GM23248 (cell line): ENCODE data around the gene RXYLT1. TPM values are rescaled to one million over a fixed set of nuclear protein-coding genes. Genes with fewer than 3 reads are reported as not detected.

Experiments
- DNase-seq: peaks from one replicate; pipeline ENCODE4 v3.0.0-alpha.2; 2015
- H2AFZ ChIP-seq: fragments of 200-600 bp; sonication (generic); 2 replicates; pipeline ENCODE4 v1.6.1; 2016; ENCODE audit warnings: antibody characterized with exemption
- H3F3A ChIP-seq: fragments of 200-600 bp; sonication (generic); 2 replicates; pipeline ENCODE4 v1.6.1; 2016; ENCODE audit warnings: mild to moderate bottlenecking, antibody characterized with exemption, mixed run types; ENCODE audit not compliant: insufficient read depth
- H3K27ac ChIP-seq: fragments of 200-600 bp; sonication (generic); 2 replicates; pipeline ENCODE4 v1.5.1; 2016; ENCODE audit warnings: mild to moderate bottlenecking
- H3K27me3 ChIP-seq: fragments of 200-600 bp; sonication (generic); replicated peaks from 2 replicates; pipeline ENCODE4 v1.6.1; 2016; ENCODE audit warnings: mild to moderate bottlenecking; ENCODE audit not compliant: insufficient read depth
- H3K36me3 ChIP-seq: fragments of 200-600 bp; sonication (generic); 2 replicates; pipeline ENCODE4 v1.6.1; 2016; ENCODE audit warnings: low read depth, mild to moderate bottlenecking
- H3K4me1 ChIP-seq: fragments of 200-600 bp; sonication (generic); 2 replicates; pipeline ENCODE4 v1.6.1; 2016; ENCODE audit warnings: mild to moderate bottlenecking; ENCODE audit not compliant: insufficient read depth
- H3K4me2 ChIP-seq: fragments of 200-600 bp; sonication (generic); one replicate; pipeline ENCODE4 v1.6.1; 2016; ENCODE audit warnings: mild to moderate bottlenecking; ENCODE audit not compliant: unreplicated experiment
- H3K4me3 ChIP-seq: fragments of 200-600 bp; sonication (generic); 2 replicates; pipeline ENCODE4 v1.5.1; 2016; ENCODE audit warnings: mild to moderate bottlenecking
- H3K79me2 ChIP-seq: fragments of 200-600 bp; sonication (generic); 2 replicates; pipeline ENCODE4 v1.6.1; 2016; ENCODE audit warnings: mild to moderate bottlenecking; ENCODE audit not compliant: insufficient read depth
- H3K9ac ChIP-seq: fragments of 200-600 bp; sonication (generic); 2 replicates; pipeline ENCODE4 v1.6.1; 2016; ENCODE audit warnings: mild to moderate bottlenecking
- H3K9me2 ChIP-seq: fragments of 200-600 bp; sonication (generic); 2 replicates; pipeline ENCODE4 v1.6.1; 2016; ENCODE audit warnings: mixed run types, mild to moderate bottlenecking, moderate library complexity; ENCODE audit not compliant: insufficient read depth
- H3K9me3 ChIP-seq: fragments of 200-600 bp; sonication (generic); one replicate; pipeline ENCODE4 v1.6.1; 2017; ENCODE audit warnings: low read depth
- H4K20me1 ChIP-seq: fragments of 200-600 bp; sonication (generic); 2 replicates; pipeline ENCODE4 v1.6.0; 2016; ENCODE audit not compliant: insufficient read depth
- EZH2 ChIP-seq: fragments of 200-600 bp; sonication (generic); IDR thresholded peaks from 2 replicates; pipeline ENCODE4 v1.6.1; 2018; ENCODE audit warnings: antibody characterized with exemption, mild to moderate bottlenecking; ENCODE audit not compliant: insufficient read depth, poor library complexity, severe bottlenecking
- EZH2phosphoT487 ChIP-seq: fragments of 200-600 bp; sonication (generic); IDR thresholded peaks from 2 replicates; pipeline ENCODE4 v1.6.1; 2018; ENCODE audit warnings: antibody characterized with exemption, moderate library complexity, mild to moderate bottlenecking, low read depth; ENCODE audit not compliant: insufficient read depth
- WGBS, 2 experiments: methylation state at CpG; one replicate each; pipeline ENCODE4 v1.1.6; 2015 to 2017; ENCODE audit warnings: low lambda C conversion rate in 2 of 2, low coverage in 1 of 2; ENCODE audit errors: missing lambda C conversion rate in 2 of 2; 5-methylcytosine and 5-hydroxymethylcytosine counted together
- in situ Hi-C: fragments of 300-500 bp; cut with MboI; formaldehyde crosslinking; loops from 2 replicates; pipeline ENCODE4 v1.15.0; 2020
- polyA plus RNA-seq: library from polyadenylated mRNA; unstranded; fragments of >200 nt; fragmentation: Nextera tagmentation; extraction: Ambion mirVana; gene quantifications from 2 replicates; pipeline ENCODE4 v1.2.1, GENCODE V29; 2016
- total RNA-seq: library from RNA; depleted of rRNA; stranded (reverse); fragments of >200 nt; shearing (Covaris generic); gene quantifications from 2 replicates; pipeline ENCODE4 v1.2.3, GENCODE V29; 2014

The RXYLT1 gene
- total and polyA plus RNA-seq, 2 experiments from 2014 or later = 15.4 to 19.9 TPM

GRCh38 chr12:63843254-63843720 is 63.6 kb downstream of the RXYLT1 start:
- Histone ChIP-seq H3K27me3 (no peaks in the 10 kb centered on the region), H3K79me2 (peaks cover 41% of the 10 kb centered on the region), H3K9me2 (no peaks in the 10 kb centered on the region), H3K4me2 (peak overlapping the region; percentile 69), H3K9ac (peak overlapping the region; percentile 91), H3K9me3 (no peaks in the 10 kb centered on the region), H3K4me1 (peaks cover 15% of the 10 kb centered on the region), H2AFZ (peak overlapping the region; percentile 87), H3F3A (peaks cover 33% of the 10 kb centered on the region; the same call in 1 of the 2 replicates), H3K4me3 (peak overlapping the region; percentile 99), H3K36me3 (no peaks in the 10 kb centered on the region), H3K27ac (peak overlapping the region; percentile 54), H4K20me1 (no peaks in the 10 kb centered on the region)
- no peak for DNase-seq
- WGBS, 2 experiments = 4 to 6% methylated on average over 22 to 26 of the region's 28 CpGs
- in situ Hi-C loops = loop anchor here (25.0 kb wide), 1 partner anchor 244 kb away; no protein-coding TSS in a partner anchor
- TF ChIP-seq EZH2phosphoT487 (no peak), EZH2 (no peak)

DNA sequence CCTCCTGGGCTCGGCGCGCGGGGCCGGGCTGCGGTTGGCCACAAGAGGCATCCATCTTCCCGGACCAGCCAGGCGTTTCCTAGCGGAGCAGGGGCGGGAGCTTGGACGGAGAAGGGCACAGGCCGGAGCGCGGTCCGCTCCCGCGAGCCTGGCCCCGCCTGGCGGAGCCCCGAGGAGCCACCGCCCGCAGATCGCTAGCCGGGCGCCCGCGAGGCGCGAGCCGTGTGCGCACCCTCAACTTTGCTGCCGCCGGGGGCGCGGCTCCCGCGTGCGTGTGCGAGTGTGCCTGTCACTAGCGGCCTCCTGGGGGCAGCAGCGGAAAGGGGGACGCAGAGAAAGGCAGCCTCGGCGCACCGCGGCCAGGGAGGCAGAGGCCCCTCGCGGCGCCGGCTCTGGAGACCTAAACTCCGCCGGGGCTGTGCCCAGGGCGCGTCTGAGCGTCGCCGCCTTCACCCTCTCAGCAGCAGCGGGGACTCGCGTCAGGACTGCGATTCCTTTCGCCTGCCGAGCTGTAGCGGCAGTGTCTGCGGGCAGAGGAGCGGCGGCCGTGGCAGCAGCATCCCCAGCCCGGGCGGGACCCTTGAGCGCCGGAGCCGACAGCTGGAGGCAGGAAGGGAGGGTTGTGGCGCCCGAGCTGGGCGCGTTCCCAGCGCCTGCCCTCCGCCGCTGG is 64.1 kb downstream of the RXYLT1 start:
- Histone ChIP-seq H3K4me3 (peak overlapping the region; percentile 99), H3K9me3 (no peaks in the 10 kb centered on the region), H3F3A (peaks cover 39% of the 10 kb centered on the region; the same call in 1 of the 2 replicates), H3K27me3 (no peaks in the 10 kb centered on the region), H3K9me2 (no peaks in the 10 kb centered on the region), H3K27ac (peak overlapping the region; percentile 77), H3K4me2 (peak overlapping the region; percentile 91), H2AFZ (peak overlapping the region; percentile 87), H3K36me3 (no peaks in the 10 kb centered on the region), H4K20me1 (0 out of 2 replicates have a peak, but pooled peaks cover under 1% of the 10 kb centered on the region), H3K9ac (peak overlapping the region; percentile 91), H3K4me1 (peaks cover 21% of the 10 kb centered on the region), H3K79me2 (peaks cover 47% of the 10 kb centered on the region)
- in situ Hi-C loops = loop anchor here (25.0 kb wide), 1 partner anchor 243 kb away; no protein-coding TSS in a partner anchor
- peak; percentile 98 for DNase-seq
- 1 to 2% methylated on average over 50 to 65 of the region's 80 CpGs for WGBS, 2 experiments
- no peak for TF ChIP-seq EZH2
- TF ChIP-seq EZH2phosphoT487 = no peak

GRCh38 chr12:63844391-63845341 is 65.0 kb downstream of the RXYLT1 start, which contains the start of gene SRGAP1:
SRGAP1 (plus strand) TSS chr12:63844700; CDS start chr12:63844817, 117 bp downstream.
- peak; percentile 83 for DNase-seq
- peaks cover 55% of the 10 kb centered on the region for H3K79me2 ChIP-seq

GRCh38 chr12:63845726-63846125 is 66.0 kb downstream of the RXYLT1 start:
- H3K36me3 ChIP-seq = no peaks in the 10 kb centered on the region
- no peaks in the 10 kb centered on the region for H3K9me2 ChIP-seq
- peak overlapping the region; percentile 99 for H3K4me3 ChIP-seq
- TF ChIP-seq EZH2phosphoT487 = no peak
- no peak for TF ChIP-seq EZH2
- peak; percentile 74 for DNase-seq
- H3F3A ChIP-seq = peaks cover 51% of the 10 kb centered on the region; the same call in 1 of the 2 replicates
- H2AFZ ChIP-seq = no peak overlapping the region
- no peaks in the 10 kb centered on the region for H3K27me3 ChIP-seq
- peak overlapping the region; percentile 77 for H3K27ac ChIP-seq
- in situ Hi-C loops = loop anchor here (25.0 kb wide), 1 partner anchor 242 kb away; no protein-coding TSS in a partner anchor
- H3K9ac ChIP-seq = peak overlapping the region; percentile 91
- H3K79me2 ChIP-seq = peaks cover 66% of the 10 kb centered on the region
- H3K4me1 ChIP-seq = peaks cover 40% of the 10 kb centered on the region
- H3K9me3 ChIP-seq = no peaks in the 10 kb centered on the region
- peaks cover 9% of the 10 kb centered on the region; the same call in 1 of the 2 replicates for H4K20me1 ChIP-seq
- peak overlapping the region; percentile 91 for H3K4me2 ChIP-seq
- 0 to 1% methylated on average over 2 of the region's 2 CpGs for WGBS, 2 experiments

More at GRCh38 chr12:63844391-63845341, 65.0 kb downstream of the RXYLT1 start, which contains the start of gene SRGAP1:
- Histone ChIP-seq H3K27me3 (no peaks in the 10 kb centered on the region), H3K4me2 (peak within 1 kb of the TSS; percentile 91), H3K9me3 (no peaks in the 10 kb centered on the region), H3K9ac (peak within 1 kb of the TSS; percentile 91), H2AFZ (peak within 1 kb of the TSS; percentile 87), H3F3A (peaks cover 47% of the 10 kb centered on the region; the same call in 1 of the 2 replicates), H4K20me1 (peaks cover 8% of the 10 kb centered on the region; the same call in 1 of the 2 replicates), H3K27ac (peak within 1 kb of the TSS; percentile 77), H3K4me3 (peak within 1 kb of the TSS; percentile 99), H3K9me2 (no peaks in the 10 kb centered on the region), H3K36me3 (no peaks in the 10 kb centered on the region), H3K4me1 (peaks cover 29% of the 10 kb centered on the region)
- TF ChIP-seq EZH2phosphoT487 (no peak), EZH2 (no peak)
- in situ Hi-C loops = loop anchor here (25.0 kb wide), 1 partner anchor 243 kb away; no protein-coding TSS in a partner anchor
- 0 to 1% methylated on average over 37 to 52 of the region's 52 CpGs for WGBS, 2 experiments
